Measurements from ENCODE around the gene LPAR2. TPM values are rescaled to one million over a fixed set of nuclear protein-coding genes. Genes with fewer than 3 reads are reported as not detected.

LPAR2 gene
- total and polyA plus RNA-seq, 10 of the 15 experiments (the other 5 are each of a cell fraction or from before 2014, with no cell fraction given), result 0.98 to 23.8 (median 10.2) TPM

DNA sequence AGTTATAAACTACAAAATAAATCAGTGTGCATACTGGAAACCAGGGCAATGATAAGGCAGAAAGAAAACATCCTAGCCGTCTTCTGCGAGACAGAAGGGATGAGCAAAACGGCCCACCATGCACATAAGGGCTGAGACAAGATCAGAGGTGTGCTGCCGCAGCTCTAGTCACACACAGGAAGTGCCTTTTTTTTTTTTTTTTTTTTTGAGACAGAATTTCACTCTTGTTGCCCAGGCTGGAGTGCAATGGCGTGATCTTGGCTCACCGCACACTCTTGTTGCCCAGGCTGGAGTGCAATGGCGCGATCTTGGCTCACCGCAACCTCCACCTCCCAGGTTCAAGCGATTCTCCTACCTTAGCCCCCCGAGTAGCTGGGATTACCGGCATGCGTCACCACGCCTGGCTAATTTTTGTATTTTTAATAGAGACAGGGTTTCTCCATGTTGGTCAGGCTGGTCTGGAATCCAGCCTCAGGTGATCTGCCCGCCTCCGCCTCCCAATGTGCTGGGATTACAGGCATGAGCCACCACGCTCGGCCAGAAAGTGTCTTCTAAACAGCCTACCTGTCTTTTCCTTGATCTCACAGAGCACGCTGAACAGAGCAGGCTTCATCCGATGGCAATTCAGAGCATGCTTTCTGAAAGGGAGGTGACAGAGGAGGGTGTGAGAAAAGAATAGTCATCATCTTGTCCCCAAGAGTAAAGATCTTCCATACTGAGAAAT lies 29.1 kb downstream of the LPAR2 start (continued):
- peak; percentile 44; the same call in 1 of the 2 replicates for TF ChIP-seq POLR2AphosphoS5 (IDR thresholded peaks at IDR 0.05; ENCODE audit: low read length)
- TF ChIP-seq, protein P1, sequence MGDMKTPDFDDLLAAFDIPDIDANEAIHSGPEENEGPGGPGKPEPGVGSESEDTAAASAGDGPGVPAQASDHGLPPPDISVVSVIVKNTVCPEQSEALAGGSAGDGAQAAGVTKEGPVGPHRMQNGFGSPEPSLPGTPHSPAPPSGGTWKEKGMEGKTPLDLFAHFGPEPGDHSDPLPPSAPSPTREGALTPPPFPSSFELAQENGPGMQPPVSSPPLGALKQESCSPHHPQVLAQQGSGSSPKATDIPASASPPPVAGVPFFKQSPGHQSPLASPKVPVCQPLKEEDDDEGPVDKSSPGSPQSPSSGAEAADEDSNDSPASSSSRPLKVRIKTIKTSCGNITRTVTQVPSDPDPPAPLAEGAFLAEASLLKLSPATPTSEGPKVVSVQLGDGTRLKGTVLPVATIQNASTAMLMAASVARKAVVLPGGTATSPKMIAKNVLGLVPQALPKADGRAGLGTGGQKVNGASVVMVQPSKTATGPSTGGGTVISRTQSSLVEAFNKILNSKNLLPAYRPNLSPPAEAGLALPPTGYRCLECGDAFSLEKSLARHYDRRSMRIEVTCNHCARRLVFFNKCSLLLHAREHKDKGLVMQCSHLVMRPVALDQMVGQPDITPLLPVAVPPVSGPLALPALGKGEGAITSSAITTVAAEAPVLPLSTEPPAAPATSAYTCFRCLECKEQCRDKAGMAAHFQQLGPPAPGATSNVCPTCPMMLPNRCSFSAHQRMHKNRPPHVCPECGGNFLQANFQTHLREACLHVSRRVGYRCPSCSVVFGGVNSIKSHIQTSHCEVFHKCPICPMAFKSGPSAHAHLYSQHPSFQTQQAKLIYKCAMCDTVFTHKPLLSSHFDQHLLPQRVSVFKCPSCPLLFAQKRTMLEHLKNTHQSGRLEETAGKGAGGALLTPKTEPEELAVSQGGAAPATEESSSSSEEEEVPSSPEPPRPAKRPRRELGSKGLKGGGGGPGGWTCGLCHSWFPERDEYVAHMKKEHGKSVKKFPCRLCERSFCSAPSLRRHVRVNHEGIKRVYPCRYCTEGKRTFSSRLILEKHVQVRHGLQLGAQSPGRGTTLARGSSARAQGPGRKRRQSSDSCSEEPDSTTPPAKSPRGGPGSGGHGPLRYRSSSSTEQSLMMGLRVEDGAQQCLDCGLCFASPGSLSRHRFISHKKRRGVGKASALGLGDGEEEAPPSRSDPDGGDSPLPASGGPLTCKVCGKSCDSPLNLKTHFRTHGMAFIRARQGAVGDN (IDR thresholded peaks at IDR 0.05), result peak; percentile 75

DNA sequence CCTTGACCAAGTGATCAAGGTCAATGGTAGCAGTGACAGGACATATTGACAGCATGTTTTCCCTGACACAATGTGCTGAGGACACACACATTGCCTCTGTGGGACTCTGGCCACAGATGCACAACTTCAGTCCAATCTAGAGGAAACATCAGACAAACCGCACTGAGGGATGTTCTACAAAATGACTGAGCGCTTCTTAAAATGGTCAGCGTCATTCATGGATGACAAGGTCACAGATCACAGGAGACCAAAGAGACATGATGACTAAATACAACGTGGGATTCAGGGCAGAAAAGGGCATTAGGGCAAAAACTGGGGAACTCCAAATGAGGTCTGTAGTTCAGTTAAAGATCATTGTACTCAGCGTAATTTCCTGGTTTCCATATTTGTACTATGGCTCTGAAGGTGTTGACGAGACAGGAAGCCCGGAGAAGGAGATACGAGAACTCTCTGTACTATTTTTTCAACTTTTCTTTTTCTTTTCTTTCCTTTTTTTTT lies 30.2 kb downstream of the LPAR2 start:
- H3K36me3 ChIP-seq (ENCODE audit: control insufficient read depth in 2 of 2, insufficient read depth in 2 of 2, low read length in 1 of 2), result peaks cover 0 to 5% of the 10 kb centered on the region in 2 experiments; a peak in 2 of 4 replicates
- H3K4me2 ChIP-seq (ENCODE audit: control insufficient read depth, insufficient read depth), result peak overlapping the region; percentile 45
- peaks cover 3% of the 10 kb centered on the region for H3K79me2 ChIP-seq (ENCODE audit: control insufficient read depth, insufficient read depth, low read length)
- intact Hi-C loops (cut with micrococcal nuclease; ENCODE audit: unreplicated experiment), result loop anchor here (1.0 to 2.0 kb wide), 2 partner anchors 20 to 65 kb away; partner anchors contain the start of genes ATP13A1 and PBX4
- ChIA-PET SMC1A (ENCODE audit: uncharacterized antibody, unreplicated experiment) (interaction anchor here (0.7 to 2.3 kb wide), 10 partner anchors 10 to 49 kb away, joined by 3 to 7 read pairs (median 4); partner anchors contain the start of gene LPAR2), RAD21 (ENCODE audit: unreplicated experiment) (interaction anchor here (0.6 to 3.4 kb wide), 4 partner anchors 14 to 70 kb away, joined by 3 to 13 read pairs (median 3); no protein-coding TSS in a partner anchor), CTCF (interaction anchor here (0.6 to 1.3 kb wide), 4 partner anchors 9 to 43 kb away, joined by 4 read pairs; partner anchors contain the start of gene PBX4), POLR2A (interaction anchor here (0.5 to 2.9 kb wide), 12 partner anchors 8 to 673 kb away, joined by 3 to 18 read pairs (median 4); partner anchors contain the start of genes ATP13A1 and NDUFA13)
- peak overlapping the region; percentile 81 for H3K27ac ChIP-seq (ENCODE audit: control insufficient read depth, insufficient read depth)
- 1% methylated on average over 8 of the region's 8 CpGs for WGBS (ENCODE audit: insufficient coverage, insufficient replicate concordance, low lambda C conversion rate, missing lambda C conversion rate)
- no peak overlapping the region for H3K4me3 ChIP-seq
- ATAC-seq (peak; percentile 83), DNase-seq (ENCODE audit: low read depth, low spot score) (peak; percentile 99), FAIRE-seq (peak; percentile 38)
- no peaks in the 10 kb centered on the region; the same call in 2 of the 3 replicates for H3K9me3 ChIP-seq (replicated peaks; ENCODE audit: control insufficient read depth, insufficient read depth, low read length)
- BruUV-seq (replicated peaks), result no TSS peak
- no peaks in the 10 kb centered on the region for H3K27me3 ChIP-seq (replicated peaks in 1 of 2; ENCODE audit: control insufficient read depth in 2 of 2, insufficient read depth in 2 of 2, low read length in 1 of 2)
- peak overlapping the region; percentile 71 for H2AFZ ChIP-seq (ENCODE audit: control insufficient read depth, low read depth, low read length)
- H4K20me1 ChIP-seq (ENCODE audit: control insufficient read depth, insufficient read depth), result no peaks in the 10 kb centered on the region
- in situ Hi-C loops (cut with MboI), result no loop called here
- H3K9ac ChIP-seq (ENCODE audit: control insufficient read depth, insufficient read depth, low read length), result peak overlapping the region; percentile 66
- peaks cover 62% of the 10 kb centered on the region for H3K4me1 ChIP-seq (ENCODE audit: control insufficient read depth, insufficient read depth, low read length)
- TF ChIP-seq, protein P2, sequence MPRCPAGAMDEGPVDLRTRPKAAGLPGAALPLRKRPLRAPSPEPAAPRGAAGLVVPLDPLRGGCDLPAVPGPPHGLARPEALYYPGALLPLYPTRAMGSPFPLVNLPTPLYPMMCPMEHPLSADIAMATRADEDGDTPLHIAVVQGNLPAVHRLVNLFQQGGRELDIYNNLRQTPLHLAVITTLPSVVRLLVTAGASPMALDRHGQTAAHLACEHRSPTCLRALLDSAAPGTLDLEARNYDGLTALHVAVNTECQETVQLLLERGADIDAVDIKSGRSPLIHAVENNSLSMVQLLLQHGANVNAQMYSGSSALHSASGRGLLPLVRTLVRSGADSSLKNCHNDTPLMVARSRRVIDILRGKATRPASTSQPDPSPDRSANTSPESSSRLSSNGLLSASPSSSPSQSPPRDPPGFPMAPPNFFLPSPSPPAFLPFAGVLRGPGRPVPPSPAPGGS (IDR thresholded peaks at IDR 0.05; ENCODE audit: borderline replicate concordance, insufficient read depth, low read depth, low read length, poor library complexity, severe bottlenecking), result peak; percentile 77
- TF ChIP-seq, protein P3, sequence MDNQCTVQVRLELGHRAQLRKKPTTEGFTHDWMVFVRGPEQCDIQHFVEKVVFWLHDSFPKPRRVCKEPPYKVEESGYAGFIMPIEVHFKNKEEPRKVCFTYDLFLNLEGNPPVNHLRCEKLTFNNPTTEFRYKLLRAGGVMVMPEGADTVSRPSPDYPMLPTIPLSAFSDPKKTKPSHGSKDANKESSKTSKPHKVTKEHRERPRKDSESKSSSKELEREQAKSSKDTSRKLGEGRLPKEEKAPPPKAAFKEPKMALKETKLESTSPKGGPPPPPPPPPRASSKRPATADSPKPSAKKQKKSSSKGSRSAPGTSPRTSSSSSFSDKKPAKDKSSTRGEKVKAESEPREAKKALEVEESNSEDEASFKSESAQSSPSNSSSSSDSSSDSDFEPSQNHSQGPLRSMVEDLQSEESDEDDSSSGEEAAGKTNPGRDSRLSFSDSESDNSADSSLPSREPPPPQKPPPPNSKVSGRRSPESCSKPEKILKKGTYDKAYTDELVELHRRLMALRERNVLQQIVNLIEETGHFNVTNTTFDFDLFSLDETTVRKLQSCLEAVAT (IDR thresholded peaks at IDR 0.05), result peak; percentile 77; the same call in 1 of the 2 replicates
- TF ChIP-seq MTA3 (IDR thresholded peaks at IDR 0.05; ENCODE audit: borderline replicate concordance, low read length) (peak; percentile 80), TCF7 (IDR thresholded peaks at IDR 0.05; ENCODE audit: borderline replicate concordance) (peak; percentile 90), NR2C1 (IDR thresholded peaks at IDR 0.05) (peak; percentile 54), ETV6 (conservative IDR thresholded peaks at IDR 0.05 in 1 of 2, IDR thresholded peaks at IDR 0.05 in 1 of 2; ENCODE audit: borderline replicate concordance in 1 of 2, low read depth in 1 of 2) (peak in 1 of 2 experiments; percentile 82; a peak in 2 of 4 replicates), KLF5 (IDR thresholded peaks at IDR 0.05; ENCODE audit: partially characterized antibody) (no peak), ZBED1 (IDR thresholded peaks at IDR 0.05; ENCODE audit: borderline replicate concordance) (peak; percentile 42; the same call in 1 of the 2 replicates)
- TF ChIP-seq, protein P4, sequence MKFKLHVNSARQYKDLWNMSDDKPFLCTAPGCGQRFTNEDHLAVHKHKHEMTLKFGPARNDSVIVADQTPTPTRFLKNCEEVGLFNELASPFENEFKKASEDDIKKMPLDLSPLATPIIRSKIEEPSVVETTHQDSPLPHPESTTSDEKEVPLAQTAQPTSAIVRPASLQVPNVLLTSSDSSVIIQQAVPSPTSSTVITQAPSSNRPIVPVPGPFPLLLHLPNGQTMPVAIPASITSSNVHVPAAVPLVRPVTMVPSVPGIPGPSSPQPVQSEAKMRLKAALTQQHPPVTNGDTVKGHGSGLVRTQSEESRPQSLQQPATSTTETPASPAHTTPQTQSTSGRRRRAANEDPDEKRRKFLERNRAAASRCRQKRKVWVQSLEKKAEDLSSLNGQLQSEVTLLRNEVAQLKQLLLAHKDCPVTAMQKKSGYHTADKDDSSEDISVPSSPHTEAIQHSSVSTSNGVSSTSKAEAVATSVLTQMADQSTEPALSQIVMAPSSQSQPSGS (IDR thresholded peaks at IDR 0.05; ENCODE audit: low read length), result peak; percentile 93

Measured in GM12878 (cell line).